ENCODE data around the gene NFYC.
"Not testable (repeated sequence)": the region's sequence is repeated elsewhere in the genome, so short reads cannot be mapped to it uniquely, and the experiment has no call there.

Gene NFYC

DNA sequence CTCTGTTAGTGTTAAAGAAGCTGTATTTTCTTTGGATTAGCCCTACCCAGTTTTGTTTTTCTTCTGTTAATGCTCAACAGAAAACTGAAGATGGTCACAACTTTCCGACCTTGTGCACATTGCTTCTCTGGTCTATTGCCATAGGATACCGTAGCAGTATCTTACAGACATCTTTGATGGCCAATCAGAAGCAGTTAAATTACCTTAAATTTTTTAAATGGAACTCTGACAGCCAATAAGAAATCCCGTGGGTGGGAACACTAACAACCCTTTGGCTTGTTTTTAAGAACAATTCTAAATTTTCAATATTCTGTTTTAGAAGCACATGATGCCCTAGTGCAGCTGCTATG is 17.2 kb downstream of the NFYC start:
- peak; percentile 71 to 78 for DNase-seq

DNA sequence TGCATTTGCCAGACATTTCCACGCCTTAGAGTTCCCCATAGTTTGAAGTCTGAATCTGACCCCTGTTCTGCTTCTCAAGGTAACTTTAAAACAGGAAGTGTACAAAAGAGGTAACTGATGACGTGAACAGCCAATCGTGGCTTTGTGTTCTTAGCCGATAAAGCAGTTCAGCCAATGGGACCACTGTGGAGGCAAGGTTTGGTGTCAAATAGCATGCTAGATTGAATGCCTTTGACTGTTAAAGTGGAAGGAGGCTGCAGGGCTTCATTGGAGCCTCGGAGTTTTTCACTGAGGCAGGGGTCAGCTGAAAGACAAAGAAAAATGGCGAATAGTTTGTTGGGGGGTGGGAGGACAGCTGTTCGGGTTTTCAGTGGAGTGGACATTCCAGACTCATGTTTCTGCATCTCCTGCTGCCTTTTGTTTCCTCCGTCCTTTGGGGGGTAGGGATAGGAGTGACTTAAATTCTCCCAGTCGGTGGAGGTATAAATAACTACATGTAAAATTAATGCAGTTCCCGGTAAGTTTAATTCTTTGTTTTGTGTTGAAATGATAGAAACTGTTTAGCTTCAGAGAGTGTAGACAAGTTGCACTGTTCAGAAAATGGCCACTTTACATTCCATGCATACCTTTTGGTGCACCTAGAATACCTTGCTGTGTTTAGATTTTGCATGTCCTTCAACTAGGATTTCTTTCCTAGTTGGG is 17.7 kb downstream of the NFYC start:
- peak; percentile 87 to 90 for DNase-seq

DNA sequence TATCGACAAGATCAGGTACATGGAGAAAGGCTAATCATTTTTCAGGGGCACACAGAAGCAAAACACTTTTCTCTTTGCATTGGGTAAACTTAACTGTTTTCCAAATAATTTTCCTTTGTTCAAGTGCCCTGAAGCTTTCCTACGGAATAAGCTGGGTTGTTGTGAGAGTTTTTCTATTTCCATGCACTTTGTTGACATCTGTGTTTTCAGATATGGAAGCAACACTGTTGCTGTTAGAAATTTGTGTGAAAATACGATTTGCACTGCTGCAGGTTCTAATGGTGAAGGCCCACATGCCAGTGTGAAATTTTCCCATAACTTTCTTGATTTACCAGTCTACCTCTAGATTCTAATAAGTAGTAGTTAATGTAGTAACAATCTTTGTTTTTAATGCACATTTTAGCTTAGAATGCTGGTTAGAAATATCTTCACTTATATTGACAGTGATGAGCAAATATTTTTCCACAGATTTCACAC is 18.3 kb downstream of the NFYC start:
- no peak for DNase-seq

DNA sequence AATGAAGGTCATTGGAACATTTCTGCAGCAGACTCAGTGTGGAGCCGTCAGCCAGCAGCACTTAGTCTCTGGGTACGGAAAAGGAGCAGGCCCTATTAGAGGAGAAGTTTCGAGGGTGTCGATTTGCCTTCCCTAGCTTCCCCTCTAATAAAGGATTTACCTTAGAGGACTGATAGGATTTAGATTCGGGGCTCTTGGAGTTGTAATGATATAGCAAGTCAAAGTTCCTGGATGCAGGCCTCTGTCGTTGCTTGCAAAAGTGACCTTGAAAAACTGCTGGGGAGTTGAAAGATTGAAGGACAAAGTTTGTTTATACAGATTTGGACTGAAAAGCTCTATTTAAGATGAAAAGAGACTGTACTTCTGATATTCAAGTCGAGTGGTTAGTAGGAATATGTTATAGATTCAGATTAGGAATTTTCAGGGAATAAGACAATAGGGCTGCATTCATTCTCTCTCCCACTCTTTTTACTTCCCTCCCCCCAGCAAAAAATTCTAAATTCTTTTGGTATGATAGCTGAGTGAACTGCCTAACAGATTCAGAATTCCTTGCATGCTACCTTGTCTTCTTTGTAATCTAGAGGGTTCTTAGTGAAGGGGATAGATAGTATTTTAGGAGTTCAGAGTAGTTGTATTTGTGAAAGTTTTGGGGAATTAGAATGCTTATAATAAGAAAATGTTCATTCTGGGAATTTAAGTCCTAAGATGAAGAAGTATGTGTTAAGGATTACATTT is 19.2 kb downstream of the NFYC start:
- no peak for DNase-seq

DNA sequence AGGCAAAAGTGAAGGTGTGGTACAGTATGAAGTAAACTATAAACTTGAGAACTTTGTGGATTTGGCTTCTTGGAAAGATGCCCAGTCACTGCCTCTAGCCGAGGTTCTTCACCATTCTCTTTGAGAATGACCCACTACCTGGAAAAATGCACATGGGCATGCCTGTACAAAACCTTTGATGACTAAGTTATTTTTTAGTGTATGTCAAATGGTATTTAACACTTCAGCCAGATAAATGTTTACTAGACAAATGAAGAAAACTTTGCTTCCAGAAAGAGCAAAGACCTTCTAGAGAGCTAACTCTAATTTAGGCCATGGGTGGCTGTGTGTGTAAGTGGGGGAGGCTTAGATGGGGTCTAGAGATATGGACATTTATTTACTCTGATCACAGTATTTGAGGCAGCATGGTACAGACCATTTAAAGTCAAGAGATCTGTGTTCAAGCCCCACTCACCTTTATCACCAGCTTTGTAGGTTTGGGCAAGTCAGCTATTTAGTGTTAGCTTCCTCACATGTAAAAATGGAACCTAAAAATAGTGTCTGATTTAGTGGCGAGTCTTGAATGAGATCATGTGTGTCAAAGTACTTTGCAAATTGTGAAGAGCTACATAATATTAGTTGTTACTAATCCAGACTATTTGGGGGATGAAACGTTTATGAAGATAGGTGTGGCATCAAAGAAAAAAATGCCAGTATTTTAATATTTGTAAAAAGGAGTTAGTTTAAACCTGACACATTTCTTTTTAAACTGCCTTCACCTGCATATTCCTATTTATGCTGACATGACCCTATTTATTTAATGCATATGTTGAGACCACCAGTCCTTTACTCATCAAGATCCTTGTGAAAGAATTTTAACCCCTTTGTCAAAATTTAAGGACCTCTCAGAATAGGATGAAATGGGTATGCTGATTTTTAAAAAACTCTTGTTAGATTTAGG is 20.2 kb downstream of the NFYC start:
- no peak for DNase-seq

DNA sequence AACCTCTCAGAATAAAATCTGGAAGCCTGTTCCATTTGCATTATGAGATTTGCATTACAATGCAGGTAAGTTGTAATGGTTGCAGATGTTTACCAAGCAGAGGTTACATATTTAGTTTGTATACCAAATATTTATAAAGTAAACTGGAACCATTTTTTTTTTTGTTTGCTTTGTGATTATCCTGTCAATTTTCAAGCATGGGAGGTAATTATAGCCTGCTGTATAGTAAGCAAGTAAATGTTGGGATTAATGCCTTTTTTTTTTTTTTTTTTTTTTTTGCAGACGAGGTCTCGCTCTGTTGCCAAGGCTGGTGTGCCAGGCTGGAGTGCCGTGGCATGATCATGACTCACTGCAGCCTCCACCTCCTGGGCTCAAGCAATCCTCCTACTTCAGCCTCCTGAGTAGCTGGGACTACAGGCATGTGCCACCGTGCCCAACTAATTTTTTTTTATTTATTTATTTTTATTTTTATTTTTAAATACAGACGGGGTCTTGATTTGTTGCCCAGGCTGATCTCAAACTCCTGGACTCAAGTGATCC is 21.0 kb downstream of the NFYC start:
- no peak for DNase-seq

DNA sequence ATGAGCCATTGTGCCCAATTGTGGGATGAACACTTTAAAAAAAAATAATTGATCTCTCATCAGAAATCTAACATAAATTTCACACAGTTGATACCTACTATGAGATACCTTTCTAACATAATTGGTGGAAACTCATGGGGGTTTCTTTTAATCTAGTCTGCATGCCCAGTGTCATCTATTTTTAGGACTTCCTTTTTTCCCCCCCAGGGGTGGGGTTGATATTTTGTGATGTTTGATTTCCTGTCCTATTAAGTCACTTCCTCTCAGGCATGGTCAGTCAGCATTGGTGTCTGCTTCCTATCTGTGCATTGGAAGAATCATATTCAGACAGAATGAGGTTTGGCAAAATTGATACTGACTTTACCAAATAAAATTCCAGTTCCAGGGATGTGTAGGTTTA is 21.5 kb downstream of the NFYC start:
- peak; percentile 63 to 79 for DNase-seq

DNA sequence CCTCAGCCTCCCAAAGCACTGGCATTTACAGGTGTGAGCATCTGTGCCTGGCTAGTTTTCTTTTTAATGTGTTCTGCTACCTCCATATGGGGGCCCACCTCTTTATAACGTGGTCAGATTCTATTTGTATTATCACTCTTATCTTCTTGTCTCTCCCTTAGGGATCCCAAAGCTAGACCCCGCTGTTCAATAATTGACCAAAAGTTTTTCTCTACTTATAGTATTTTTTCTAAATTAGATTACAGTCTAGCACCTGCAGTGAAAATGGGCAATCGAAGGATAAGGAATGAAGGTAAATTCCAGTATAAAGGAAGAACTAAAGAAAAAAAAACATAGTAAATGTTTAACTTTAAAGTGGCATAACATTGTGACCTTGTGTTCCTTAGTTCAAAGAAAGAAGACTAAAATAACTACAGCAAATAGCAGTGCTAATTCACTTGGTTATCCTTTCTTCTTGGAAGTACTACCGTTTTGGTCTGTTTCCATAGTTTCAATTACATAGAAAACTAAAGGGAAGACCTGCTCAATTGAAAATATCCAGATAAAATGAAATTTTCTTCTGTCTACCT is 24.1 kb downstream of the NFYC start:
- no peak for DNase-seq

DNA sequence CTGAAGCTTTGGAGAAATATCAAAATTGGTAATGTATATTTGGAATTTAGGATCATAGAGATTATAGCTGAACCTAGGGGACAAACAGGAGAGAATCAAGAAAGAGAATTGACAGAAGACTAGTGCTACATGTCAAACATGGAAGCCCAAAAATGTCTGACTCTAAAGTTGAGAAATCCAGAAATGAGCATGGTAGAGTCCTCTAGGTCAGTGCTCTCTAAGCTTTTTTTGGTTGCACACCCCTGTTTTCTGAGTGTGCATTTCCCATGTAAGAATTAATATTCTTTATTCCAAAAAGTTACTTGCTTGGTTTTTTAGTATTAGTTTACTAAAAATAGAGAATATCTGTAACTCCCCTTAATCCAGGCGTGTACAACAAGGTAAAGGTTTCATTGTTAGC is 25.6 kb downstream of the NFYC start:
- DNase-seq, result no peak

DNA sequence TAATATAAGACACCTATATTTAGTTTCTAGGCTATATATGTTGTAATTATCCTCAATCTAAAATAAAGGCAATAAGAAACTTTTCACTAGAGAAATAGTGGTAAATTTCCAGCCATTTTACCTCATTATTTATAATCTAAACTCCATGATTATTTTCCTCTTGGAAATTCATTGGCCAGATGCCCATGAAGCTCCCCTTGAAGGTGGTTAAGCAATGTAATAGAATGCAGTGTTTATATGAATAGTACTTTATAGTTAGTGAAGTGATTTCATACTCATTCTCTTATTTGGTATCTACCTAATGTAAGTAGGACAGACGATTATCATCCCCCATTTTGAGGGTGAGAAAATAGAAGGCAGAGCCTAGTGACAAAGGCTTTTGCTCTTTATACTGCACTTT is 26.5 kb downstream of the NFYC start:
- DNase-seq, result no peak

DNA sequence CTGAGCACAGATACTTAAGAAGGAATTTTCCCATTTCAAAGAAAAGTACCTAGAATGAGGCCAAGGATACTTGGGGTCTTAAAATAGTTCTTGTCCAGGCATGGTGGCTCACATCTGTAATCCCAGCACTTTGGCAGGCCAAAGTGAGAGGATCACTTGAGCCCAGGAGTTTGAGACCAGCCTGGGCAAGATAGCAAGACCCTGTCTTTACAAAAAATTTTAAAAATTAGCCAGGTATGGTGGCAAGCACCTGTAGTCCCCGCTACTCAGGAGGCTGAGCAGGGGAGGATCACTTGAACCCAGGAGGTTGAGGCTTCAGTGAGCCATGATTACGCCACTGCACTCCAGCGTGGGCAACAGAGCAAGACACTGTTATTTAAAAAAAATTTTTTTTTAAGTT is 29.0 kb downstream of the NFYC start:
- no peak for DNase-seq

DNA sequence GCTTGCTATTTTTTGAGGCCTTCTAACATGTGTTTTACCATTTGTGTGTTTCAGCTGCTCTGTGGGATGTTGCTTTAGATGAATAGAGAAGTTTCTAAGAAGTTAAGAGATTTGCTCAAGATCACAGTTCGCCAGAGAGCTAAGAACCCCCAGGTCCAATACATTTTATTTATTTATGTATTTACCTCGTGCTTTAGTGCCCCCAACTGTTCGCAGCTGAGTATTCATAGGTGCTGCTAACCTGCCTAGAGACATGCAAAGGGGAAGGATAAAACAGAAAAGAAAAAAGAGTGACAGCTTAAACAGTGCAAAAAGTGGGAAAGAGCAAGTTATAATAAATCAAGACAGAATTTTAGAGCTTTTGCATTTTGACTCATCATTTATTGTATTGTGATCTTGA is 31.1 kb downstream of the NFYC start:
- no peak for DNase-seq

DNA sequence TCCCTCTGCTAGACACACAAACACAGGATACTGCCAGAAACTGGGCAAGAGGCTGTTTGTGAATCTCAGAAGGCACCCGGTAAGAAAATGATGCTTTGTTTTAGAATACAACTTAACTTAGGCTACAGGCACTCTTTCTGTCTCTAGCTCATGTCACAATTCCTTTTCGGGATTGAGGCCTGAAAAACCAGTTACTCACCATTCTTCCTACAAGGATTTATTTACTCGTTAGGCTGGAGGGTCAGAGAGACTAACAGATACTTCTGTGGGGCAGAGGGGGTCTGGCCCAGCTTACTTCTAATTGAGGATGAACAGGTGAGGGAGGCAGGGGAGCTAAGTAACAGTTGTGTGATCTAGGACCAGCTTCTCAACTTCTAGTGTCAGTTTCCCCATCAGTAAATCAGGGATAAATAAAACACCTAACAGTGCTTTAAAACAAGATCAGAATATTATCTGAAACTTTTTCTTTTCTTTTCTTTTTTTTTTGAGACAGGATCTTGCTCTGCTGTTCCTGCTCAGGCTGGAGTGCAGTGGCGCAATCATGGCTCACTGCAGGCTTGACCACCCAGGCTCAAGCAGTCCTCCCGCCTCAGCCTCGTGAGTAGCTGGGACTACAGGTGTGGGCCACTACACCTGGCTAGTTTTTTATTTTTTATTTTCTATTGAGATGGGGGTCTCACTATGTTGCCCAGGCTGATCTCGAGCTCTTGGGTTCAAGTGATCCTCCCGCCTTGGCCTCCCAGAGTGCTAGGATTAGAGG is 31.9 kb downstream of the NFYC start:
- no peak for DNase-seq

DNA sequence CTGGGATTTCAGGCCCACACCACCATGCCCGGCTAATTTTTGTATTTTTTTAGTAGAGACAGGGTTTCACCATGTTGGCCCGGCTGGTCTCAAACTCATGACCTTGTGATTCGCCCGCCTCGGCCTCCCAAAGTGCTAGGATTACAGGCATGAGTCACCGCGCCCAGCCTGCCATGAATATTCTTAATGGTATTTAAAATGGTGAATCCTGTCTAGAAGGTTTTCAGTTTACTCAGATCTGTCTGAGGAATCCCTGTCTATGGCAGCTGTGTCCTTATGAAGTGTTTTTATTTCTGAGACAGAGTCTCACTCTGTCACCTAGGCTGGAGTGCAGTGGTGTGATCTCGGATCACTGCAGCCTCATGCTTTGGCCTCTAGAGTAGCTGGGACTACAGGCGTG is 36.2 kb downstream of the NFYC start:
- DNase-seq, result not testable (repeated sequence)

DNA sequence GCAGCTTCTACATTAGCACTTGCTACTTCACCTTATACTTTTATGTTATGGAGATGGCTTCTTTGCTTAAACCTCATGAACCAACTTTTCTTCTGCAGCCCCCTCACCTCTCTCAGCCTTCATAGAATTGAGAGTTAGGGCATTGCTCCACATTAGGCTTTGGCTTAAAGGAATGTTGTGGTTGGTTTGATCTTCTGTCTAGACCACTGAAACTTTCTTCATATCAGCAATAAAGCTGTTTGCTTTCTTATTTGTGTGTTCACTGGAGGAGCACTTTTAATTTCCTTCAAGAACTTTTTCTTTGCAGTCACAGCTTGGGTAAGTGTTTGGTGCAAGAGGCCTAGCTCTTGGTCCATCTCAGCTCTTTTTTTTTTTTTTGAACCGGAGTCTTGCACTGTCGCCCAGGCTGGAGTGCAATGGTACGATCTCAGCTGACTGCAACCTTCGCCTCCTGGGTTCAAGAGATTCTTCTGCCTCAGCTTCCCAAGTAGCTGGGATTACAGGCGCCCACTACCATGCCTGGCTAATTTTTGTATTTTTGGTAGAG is 37.9 kb downstream of the NFYC start:
- not testable (repeated sequence) for DNase-seq

DNA sequence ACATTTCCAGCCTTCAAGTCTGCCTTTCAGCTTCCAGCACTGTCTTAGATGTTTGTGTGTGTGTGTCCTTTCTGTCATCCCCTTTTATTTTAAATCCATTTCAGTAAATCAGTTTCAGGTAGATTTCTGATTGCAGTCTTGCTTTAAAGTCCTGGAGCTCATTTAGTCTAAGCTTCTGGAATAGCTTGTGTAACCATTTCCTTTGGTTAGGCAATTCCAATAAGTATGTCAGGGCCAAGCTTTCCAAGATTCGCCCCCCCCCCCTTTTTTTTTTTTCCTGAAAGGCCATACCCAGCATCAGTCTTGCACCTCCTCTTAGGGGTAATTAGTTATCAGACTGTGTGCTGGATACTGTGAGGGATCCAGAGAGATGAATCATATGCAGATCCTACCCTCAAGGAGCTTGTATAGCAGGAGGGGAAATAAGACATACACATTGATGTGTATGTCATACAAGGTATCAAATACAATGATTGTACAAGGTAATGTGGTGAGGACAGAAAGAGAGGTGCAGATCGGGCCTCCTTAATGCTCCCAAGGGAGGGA is 41.3 kb downstream of the NFYC start:
- no peak for DNase-seq

DNA sequence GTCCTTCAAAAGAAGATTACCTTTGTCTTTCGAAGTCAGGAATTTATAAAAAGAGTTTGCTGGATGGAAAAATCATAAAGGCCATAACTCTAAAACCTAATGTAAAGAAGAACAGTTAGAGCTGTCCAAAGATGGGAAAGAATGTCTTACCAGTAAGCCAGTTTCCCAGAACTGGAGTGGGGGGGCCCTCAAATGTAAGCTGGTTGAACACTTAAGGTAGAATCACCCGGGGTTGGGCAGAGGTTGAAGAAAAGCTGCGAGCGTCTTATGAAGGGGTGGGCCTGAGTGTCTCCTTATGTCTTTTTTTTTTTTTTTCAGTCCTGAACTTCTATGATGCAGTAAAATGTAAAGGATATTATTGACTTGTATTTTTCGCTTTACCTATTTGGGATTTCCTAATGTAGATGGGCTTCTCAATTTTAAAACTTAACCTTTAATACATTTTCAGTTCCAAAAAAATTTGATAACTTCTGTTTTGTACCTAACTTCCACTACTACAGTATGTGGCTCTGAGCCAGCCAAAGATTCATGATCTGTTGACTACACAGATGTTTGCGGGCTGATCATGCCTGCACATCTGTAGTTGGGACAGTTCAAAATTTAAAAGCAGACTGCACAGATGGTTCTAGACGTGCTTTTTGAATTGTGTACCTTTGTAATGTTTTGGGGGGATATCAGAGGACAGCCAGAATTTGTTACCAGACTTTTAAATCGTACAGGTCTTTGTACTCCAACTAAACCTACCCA is 43.6 kb downstream of the NFYC start:
- no peak for DNase-seq

DNA sequence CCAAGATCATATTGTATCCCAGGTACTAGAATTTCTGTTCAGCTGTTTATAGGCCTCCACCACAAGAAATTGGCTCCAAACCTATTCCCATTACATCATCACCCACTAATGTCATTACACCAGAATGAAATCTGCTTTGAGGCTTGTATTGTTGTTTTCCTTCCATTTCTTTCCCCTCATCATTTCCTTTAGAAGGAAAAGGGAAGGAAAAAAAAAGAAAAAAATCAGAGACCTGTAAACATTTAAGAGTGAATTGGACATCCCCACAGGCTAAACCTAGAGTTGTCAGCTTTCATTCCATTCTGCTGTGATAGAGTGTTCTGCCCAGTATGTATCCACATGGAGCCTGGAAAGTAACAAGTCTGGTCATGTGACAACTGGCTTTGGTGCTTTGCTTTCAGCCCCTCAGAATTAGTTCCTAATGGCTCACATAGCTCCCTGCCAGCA is 44.6 kb downstream of the NFYC start:
- DNase-seq, result no peak

DNA sequence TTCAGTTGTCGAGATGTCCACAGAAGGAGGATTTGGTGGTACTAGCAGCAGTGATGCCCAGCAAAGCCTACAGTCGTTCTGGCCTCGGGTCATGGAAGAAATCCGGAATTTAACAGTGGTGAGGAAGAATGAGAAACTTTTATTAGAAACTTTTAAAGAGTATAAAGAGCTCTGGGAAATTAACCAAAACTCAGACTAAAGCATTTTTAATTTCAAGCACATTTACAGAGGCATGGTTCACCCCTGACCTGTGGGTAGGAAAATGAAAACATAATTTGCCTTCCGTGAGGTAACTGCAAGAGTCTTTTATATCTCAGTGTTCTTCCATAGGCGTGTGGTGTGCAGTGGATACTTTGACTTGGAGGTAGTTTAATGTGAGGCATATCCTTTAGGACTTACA is 47.3 kb downstream of the NFYC start:
- DNase-seq, result no peak

DNA sequence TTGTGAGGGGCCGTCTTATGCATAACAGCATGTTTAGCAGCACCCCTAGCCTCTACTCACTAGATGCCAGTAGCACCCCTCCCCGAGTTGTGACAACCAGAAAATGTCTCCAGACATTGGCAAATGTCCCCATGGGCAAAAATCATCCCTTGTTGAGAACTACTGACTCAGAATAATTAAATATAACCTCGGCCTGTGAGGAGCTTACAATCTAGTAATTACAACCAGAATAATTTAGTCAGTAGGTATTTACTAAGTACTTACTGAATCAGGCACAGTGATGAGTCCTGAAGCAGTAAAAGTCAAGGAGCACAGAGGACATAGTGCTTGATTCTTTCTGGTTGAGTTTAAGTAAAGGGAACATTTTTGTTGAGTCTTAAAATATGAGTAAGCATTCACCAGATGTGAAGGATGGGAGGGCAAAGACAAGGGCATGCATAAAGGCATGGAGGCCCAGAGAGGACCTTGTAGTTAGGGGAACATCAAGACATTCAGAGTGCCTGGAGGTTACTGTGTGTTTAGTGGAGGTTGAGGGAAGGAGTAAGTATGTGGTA is 48.0 kb downstream of the NFYC start:
- DNase-seq, result no peak

Measured in AML-193 (cell line).